SK-N-MC (cell line): ENCODE measurements around the gene ZNF628.

ENCODE experiments used
- EZH2 ChIP-seq: fragments of 200-600 bp; sonication (generic); IDR thresholded peaks from one replicate; pipeline ENCODE4 v1.6.1; 2017; ENCODE audit warnings: antibody characterized with exemption
- POLR2AphosphoS5 ChIP-seq: IDR thresholded peaks from 2 replicates; pipeline ENCODE4 v1.6.1; 2012; ENCODE audit warnings: mild to moderate bottlenecking, low read depth, low read length, borderline replicate concordance

DNA sequence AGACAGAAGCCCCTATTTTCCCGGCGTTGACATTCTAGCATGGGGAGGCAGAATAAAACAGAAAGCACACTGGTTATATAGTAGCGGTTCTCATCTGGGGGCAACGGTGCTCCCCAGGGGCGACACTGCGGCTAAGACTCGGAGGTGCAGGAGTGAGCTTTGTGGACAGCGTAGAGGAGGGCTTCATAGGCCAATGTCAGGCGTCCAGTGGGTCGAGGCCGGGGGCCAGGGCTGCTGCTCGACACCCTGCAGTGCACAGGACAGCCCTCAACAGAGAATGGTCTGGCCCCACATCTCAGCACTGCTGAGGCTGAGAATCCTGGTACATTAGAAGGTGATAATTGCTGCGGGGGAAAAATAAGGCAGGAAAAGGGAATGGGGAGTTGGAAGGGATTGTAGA lies 1.5 kb downstream of the ZNF628 start:
- TF ChIP-seq POLR2AphosphoS5 = no peak
- TF ChIP-seq EZH2 = no peak
